GM19324 (cell line): ENCODE measurements around the gene ZDHHC14.
"Not testable (repeated sequence)": the region's sequence is repeated elsewhere in the genome, so short reads cannot be mapped to it uniquely, and the experiment has no call there.

Experiments used
- ATAC-seq: cut with Tn5 transposase; IDR thresholded peaks from one replicate; pipeline ENCODE4 v1.9.1; 2021; ENCODE audit warnings: mild to moderate bottlenecking, moderate library complexity; ENCODE audit not compliant: unreplicated experiment, low FRiP score

The ZDHHC14 gene

GRCh38 chr6:157695301-157696040, 314.5 kb downstream of the ZDHHC14 start:
- ATAC-seq = no peak

- ATAC-seq = no peak
These were observed 319.0 kb downstream of the ZDHHC14 start for GRCh38 chr6:157699777-157700636.

DNA sequence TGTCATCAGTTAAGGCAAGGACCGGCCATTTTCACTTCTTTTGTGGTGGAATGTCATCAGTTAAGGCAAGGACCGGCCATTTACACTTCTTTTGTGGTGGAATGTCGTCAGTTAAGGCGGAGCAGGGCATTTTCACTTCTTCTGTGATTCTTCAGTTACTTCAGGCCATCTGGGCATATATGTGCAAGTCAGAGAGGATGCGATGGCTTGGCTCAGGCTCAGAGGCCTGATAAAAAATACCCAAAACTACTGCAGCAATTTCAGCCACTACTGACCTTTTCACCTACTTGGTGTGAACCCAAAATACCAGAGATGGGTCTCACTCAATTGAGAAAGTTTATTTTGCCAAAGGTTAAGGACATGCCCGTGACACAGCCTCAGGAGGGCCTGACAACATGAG, 325.4 kb downstream of the ZDHHC14 start:
- ATAC-seq = not testable (repeated sequence)

DNA sequence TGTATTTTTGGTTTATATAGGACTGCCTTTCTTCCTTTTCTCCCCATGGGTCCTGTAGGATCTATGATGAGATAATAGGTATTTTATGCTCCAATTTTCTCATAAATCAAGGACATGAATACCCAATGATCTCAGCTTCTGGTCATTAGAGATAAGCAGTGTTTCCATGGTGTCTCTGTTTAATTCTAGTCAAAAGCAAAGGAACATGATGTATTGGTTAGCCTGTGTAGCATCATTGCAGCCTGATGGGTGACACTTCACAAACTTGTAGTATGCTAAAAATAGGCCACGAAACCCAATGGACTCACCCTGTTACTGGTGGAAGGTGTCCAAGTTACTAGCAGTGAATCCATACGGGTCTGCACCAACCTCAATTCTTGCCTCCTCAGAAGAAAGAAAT, 325.9 kb downstream of the ZDHHC14 start:
- ATAC-seq = no peak

DNA sequence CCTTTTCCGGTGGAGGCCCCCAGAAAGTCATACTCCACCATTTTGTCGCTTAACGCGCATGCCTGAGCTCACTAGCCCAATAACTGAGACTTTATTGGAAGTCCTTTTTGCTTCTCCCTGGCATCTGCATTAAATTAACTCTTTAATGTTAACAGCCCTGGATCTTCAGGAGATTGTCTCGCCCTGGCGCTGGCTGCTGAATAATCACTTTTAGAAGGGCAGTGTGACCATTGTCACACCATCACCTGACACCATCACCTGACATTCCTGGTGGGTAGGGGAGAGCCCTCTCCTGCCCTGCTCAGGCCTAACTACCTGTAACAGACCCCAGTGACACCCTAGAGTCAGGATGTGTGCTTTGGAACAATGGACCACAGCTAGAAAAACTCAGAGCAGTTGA, 326.6 kb downstream of the ZDHHC14 start:
- ATAC-seq = no peak

GRCh38 chr6:157708239-157708638, 327.2 kb downstream of the ZDHHC14 start:
- ATAC-seq = no peak

DNA sequence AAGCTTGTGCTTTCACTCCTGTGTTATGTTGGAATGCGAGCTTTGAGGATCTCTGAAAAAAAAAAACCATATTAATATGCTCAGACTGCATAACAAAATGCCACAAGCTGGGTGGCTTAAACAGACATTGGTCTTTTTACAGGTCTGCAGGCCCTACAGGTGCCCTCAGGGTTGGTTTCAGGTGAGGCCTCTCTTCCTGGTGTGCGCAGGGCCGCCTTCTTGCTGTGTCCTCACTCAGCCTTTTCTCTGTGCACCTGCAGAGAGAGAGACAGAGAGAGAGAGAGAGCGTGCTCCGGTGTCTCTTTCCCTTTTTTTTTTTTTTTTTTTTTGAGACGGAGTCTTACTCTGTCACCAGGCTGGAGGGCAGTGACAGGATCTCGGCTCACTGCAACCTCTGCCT, 327.9 kb downstream of the ZDHHC14 start:
- no peak for ATAC-seq

GRCh38 chr6:157709555-157709954, 328.6 kb downstream of the ZDHHC14 start:
- ATAC-seq = no peak

GRCh38 chr6:157710604-157711003, 329.6 kb downstream of the ZDHHC14 start:
- no peak for ATAC-seq

GRCh38 chr6:157711060-157711459, 330.1 kb downstream of the ZDHHC14 start:
- no peak for ATAC-seq

DNA sequence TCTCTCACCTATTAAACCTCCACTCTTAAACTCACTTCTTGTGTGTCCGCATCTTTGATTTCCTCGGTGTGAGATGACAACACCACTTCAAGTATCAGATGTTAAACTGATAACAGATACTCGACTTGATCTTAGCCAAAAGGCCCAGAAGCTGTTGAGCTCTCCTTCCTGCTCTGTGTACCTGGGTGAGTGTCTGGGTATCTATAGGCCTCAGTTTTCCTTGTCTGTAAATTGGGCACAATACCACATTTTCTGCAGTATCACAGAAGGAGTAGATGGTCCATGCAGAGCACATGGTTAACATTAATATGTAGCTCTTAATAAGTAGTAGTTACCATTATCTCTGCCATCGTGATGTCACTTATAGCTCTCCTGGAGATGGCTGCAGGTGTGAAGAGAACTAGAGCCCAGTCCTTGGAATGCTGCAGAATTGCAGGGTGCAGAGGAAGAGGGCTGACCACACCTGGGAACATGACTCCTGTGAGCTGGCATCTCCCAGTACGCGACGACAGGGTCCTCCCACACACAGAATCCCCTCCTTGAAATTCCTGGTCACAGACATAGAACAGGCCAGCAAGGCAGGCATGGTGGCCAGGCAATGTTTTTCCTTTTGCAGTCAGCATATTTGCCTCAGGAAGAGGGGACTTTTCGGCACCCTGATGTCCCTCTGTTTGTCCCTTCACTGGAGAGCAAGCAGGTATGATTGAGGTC, 331.8 kb downstream of the ZDHHC14 start:
- ATAC-seq = no peak

- ATAC-seq = no peak
These were observed 332.6 kb downstream of the ZDHHC14 start for GRCh38 chr6:157713451-157714152.

- no peak for ATAC-seq
These were observed 333.1 kb downstream of the ZDHHC14 start for GRCh38 chr6:157714153-157714490.

DNA sequence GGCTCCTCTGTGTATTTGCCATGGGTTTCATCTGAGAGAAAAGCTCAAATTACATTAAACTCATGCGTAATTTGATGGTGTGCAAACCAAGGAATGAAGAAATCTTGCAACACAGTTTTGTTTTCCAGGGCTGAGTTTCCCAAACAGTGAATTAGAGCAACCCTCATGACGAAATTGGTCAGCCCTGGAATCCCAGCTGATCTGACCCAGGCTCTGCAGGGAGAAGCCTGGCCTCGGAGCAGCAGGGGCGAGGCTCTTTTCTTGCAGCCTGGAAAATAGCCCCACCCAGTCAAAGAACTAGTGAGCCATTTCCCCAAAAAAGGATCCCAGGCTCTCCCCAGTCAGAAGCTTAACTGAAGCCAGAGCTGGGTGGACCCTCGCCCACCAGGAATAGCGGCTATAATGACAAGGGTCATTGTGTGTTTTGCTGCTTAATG, 334.8 kb downstream of the ZDHHC14 start:
- no peak for ATAC-seq

DNA sequence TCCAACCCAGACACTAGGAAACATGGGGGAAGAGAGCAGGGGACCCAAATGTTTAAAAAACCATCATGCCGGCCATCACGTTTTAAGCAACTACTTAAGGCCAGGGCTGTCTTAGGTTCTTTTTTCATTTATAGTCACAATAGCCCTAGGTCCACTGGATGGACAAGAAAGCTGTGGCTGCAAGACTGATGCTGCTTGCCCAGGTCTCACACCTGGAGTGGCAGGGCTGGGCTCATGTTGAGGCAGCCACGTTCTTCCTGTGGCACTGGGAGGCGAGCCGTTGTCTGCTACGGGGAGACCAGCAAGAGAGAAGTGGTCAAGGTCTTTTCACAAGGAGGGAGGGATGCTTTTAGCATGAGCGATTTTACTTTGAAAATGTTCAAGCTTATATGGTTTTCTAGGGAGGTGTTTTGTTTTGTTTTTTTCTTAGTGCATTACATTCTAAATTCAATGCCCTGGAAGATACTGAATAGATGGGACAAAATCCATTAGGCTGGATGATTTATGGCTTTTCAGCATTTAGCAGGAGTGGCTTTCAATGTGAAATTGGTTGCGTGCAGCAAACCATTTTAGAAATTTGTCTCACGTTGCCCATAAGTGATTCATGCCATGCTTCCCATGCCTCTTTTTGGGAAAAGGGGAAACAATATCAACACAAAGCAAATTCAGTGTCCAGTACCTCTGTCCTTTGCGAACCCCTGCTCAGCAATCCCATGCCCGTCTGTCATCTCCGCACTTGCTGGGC, 335.4 kb downstream of the ZDHHC14 start:
- no peak for ATAC-seq

- no peak for ATAC-seq
These were observed 336.4 kb downstream of the ZDHHC14 start for GRCh38 chr6:157717340-157717748.

- no peak for ATAC-seq
These were observed 337.7 kb downstream of the ZDHHC14 start for GRCh38 chr6:157718503-157719187.

GRCh38 chr6:157720964-157721363, 340.0 kb downstream of the ZDHHC14 start:
- ATAC-seq = not testable (repeated sequence)

DNA sequence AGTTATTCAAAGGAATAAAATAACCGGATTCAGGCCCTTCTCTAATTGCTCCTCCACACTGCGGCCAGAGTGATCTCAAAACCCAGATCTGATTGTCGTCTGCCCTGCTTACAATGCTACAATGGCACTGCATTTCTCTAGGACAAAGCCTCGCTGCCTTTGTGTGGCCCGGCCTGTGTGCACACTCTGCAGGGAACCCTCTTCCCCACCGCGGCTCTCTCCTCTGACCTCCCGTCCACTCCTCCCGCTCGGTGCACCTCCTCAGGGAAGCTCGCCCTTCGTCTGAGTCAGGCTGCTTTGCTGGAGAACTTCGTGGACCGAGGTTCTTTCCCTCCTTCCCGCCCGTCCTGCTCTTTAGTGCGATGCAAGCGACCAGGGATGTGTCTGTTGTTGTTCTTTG, 340.4 kb downstream of the ZDHHC14 start:
- no peak for ATAC-seq
